ENCODE results near the gene SORBS1.

Gene SORBS1

DNA sequence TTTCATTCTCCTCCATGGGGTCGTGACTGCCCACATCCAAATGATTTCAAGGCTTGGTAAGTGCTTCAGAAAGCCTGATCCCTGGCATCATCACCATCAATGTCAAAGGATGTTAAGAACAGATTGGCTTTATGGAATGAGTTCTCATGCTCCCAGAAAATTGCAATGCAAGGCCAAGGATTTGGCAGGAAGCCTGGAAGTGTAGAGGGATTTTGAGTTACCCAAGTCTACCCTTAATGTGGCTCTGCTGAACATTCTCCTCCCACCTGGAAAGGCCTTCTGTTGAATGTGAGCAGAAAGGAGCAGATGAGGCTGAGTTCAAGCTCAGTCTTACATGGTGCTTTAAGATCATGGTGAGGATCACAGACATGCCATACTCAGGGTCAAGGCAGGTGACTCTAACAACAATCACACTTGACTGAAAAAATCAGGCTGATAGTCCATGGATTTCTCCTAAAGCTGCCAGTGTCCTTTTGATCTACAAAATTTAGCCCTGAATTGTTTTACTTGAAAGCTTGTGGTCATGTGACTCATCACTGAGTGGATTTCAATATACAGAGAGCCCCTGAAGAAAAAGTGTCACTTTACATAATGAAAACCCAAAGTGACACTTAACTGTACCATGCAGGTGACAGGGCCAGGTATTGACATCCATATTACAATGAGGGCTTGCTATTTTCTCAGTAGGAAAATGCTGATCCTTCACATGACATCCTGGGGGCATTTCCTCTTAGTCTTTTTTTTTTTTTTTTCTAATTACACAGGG lies 159.3 kb downstream of the SORBS1 start:
- H3K27ac ChIP-seq, result no peak overlapping the region
- DNase-seq (ENCODE audit: low read depth, low spot score), result no peak

DNA sequence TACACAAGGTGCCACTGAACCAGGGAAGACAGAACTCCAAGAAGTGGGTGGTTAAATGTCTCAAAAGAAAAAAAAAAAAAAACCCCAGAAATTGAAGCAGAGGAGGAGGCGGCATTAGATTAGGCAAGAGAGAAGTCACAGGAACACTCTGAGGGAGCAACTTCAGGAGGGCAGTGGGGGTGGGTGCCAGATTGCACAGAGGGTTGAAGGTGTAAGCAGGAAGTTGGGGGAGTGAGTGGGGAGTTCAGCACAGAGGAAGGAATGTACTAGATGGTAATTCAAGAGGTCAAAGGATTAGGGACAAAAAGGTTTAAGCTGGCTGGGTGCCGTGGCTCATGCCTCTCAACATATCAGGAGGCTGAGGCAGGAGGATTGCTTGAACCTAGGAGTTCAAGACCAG lies 160.4 kb downstream of the SORBS1 start:
- no peak for DNase-seq (ENCODE audit: low read depth, low spot score)

DNA sequence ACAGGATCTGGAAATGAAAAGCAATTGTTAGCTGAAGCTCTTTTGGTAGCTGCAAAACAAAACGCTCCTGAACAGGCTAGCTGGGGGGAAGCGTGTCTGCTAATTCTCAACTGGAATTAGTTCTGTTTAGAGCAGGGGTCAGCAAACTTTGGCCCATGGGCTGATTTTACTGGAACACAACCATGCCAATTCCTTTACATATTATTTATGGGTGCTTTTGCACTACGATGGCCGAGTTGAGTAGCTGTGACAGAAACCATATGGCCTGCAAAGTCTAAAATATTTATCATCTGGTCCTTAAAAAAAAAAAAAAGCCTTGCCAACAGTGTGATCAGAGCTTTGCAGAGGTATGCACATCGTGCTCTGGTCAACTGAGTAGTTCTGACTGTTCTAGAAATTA lies 162.0 kb downstream of the SORBS1 start:
- no peak overlapping the region for H3K27ac ChIP-seq
- DNase-seq (ENCODE audit: low read depth, low spot score), result no peak

More for the DNA sequence above, 160.4 kb downstream of the SORBS1 start:
- H3K27ac ChIP-seq, result no peak overlapping the region

DNA sequence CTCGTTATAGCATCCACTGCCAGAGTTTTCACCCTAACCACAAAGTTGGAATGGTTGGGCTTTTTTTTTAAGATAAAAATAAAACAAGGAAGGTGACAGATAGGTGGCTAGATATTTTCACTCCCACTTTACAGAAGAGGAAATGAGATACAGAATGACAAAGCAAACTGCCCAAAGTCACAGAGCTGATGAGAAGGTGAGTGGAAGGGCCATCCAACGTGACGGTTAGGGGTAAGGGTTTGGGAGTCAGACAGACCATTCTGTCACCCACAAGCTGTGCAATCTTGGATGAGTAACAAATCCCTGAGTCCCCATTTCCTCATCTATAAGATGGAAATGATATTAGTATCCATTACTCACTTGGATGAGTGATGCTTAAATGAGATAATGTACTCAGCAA lies 163.4 kb downstream of the SORBS1 start:
- DNase-seq (ENCODE audit: low read depth, low spot score), result no peak
- no peak overlapping the region for H3K27ac ChIP-seq

DNA sequence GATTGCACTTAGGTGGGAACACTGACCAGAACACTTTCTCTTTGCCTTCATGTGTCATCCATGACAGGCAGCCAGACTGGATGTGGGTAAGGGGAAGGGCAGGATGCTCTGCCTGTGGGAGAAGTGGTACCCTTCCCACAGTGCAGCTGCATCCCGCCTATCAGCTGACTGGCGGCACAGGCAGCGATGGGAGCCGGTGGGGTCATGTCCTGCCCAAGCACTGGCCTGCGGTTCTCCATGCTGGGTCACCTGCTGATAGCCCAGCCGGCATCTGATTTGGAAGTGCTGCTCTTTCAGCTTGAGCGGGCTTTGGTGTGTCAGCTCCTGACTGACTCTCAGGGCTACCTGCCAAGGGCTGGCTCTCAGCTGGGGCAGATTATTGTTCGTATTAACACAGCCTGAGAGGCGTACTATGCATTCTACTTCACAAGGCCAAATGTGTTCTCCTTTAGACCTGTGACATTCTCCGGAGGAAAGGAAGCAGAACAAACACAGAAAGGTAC lies 165.2 kb downstream of the SORBS1 start:
- DNase-seq (ENCODE audit: low read depth, low spot score), result no peak
- no peak overlapping the region for H3K27ac ChIP-seq

DNA sequence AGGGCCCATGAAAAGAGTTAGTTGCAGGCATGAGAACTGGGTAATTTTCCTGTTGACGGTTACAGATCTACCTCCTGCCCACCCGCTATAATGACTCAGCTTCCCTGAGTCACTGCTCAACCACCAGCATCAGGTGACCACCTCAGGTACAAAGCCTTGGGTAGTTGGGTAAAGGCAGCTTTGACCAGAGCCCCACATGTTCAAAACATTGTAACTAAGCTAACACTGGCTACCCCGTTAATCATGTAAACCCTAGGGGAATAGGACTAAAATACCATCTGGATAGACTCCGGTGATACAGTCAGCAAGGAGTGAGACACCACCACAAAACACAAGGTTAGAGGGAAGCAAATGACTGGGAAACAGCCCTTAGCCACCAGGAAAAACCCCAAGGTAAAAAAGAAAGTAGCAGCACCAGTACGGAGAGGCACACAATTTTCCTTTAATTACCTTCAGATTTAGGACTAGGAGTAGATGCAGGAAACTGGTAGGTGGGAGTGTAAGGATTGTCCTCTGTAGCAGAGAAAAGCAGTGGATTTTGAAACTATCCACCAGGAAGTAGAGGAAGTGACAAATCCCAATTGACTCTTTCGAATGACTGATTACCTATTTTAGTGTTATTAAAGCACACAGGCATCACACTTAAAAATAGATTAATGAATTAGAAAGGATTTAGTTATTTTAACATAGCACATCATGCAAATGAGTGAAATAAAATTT lies 166.8 kb downstream of the SORBS1 start:
- H3K27ac ChIP-seq, result peak overlapping the region; percentile 86

DNA sequence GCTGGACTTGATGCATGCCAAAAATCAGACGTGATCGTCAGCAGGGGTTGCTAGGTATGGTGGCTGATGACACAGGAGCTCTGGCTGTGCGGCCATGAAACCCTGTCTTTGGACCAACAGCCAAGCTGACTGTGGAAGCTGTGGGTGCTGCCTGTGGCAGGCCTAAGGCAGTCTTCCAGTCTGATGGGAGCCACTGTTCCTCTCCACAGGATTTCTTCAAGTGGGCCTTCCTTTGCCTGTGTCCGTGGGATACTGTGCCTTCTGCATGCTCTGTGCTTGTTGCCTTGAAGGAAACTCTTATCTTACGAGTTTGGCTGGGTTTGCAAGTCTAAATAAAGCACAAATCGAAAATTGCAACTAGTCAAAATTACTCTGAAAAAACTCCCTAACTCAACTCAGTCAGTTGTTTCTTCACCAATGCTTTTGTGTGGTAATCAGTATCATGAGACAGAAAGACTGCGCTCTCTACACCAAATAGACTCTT lies 168.4 kb downstream of the SORBS1 start:
- no peak overlapping the region for H3K27ac ChIP-seq
- DNase-seq (ENCODE audit: low read depth, low spot score), result no peak

More for the DNA sequence above, 166.8 kb downstream of the SORBS1 start:
- DNase-seq (ENCODE audit: low read depth, low spot score), result peak; percentile 75

DNA sequence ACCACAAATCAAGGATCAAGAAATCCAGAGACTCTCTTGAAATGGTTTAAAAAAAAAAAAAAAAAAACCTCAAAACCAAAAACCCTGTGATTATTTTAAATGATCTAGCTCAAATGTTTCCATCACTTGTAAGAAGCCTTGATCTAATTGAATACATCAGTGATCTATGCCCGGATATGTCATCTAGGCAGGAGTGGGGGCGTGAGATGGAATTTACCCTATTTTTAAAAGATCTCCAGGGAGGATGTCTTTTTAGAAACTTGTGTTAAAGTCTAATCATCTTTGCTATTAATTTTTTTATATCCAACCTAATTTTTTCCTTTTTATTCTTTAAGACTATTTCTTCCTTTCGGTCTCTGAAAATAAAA lies 169.0 kb downstream of the SORBS1 start:
- no peak overlapping the region for H3K27ac ChIP-seq
- no peak for DNase-seq (ENCODE audit: low read depth, low spot score)

DNA sequence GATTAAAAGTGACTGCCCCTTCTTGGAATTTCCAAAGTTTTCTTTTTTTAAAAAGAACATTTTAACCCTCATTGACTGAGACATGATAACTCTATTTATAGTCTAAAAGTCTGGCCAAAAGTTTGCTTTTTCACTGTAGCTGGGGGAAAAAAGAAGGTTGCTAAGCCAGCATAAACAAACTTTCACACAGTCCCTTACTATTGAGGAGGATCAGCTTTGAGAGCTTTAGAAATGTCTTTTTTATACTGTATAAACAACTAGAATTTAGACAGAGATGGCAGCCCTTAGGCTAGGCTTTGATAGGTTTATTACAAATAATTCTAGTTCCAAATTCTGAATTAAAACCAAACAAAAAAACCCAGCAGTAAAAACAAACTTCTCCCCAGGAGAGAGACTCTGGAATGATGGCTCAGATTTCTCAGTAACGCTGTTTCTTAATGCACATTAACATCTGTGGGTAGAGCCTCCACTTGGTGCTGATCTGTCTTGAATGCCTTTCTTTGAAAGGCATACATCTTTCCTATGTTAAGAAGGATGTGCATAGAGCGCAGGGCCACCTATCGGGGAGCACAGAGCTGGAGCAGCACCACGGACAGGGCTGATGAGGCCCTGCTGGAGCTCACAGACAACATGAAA lies 169.5 kb downstream of the SORBS1 start:
- H3K27ac ChIP-seq, result no peak overlapping the region
- DNase-seq (ENCODE audit: low read depth, low spot score), result no peak

DNA sequence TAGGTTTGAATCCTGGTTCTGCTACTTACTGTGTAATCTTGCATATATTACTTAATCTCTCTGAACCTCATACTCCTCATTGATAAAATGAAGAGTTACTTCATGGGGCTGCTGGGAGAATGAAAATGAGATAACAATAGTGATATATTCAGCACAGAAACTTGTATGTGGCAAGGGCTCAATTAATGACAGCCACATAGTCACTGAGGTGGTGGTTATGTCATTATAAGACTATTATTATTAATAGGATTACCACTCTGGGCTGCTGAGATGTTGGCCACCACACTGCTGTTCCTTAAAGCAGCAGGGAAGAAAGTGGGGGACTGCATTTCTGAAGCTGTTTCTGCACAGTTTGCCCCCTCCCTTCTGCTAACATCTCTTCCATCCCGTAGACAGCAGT lies 170.0 kb downstream of the SORBS1 start:
- H3K27ac ChIP-seq, result no peak overlapping the region
- no peak for DNase-seq (ENCODE audit: low read depth, low spot score)

DNA sequence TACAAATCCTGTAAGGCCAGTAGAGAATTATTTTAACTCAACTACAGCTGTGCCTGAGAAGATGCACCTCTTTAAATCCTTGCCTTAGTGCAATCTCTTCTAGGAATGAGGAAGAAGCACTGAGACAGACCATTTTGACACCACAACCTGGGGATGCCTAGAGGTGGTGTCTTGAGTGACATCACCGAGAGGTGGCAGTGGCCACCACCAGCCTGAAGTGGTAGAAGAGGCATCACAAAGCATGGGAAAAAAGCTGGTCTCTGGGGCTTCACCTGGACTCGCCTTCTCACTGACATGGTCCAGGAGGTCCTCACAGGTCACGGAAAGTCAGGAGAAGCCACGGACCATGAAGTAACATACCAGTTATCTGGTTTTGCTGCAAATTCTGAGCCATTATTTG lies 171.2 kb downstream of the SORBS1 start:
- H3K27ac ChIP-seq, result no peak overlapping the region
- no peak for DNase-seq (ENCODE audit: low read depth, low spot score)

DNA sequence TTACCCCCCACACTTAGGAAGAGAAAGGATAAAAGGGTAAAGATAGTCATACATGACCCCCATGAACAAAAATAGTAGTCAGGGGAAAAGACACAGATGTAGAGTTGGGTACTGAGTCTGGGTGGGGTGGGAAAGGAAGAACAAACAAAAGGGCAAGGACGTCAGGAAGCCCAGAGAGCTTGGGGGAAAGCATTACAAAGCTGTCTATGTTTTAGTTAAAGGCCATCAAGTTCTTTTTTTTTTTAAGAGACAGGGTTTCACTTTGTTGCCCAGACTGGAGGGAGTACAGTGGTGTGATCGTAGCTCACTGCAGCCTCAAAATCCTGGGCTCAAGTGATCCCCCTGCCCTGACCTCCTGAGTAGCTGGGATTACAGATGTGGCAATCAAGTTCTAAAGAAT lies 172.0 kb downstream of the SORBS1 start:
- H3K27ac ChIP-seq, result no peak overlapping the region

DNA sequence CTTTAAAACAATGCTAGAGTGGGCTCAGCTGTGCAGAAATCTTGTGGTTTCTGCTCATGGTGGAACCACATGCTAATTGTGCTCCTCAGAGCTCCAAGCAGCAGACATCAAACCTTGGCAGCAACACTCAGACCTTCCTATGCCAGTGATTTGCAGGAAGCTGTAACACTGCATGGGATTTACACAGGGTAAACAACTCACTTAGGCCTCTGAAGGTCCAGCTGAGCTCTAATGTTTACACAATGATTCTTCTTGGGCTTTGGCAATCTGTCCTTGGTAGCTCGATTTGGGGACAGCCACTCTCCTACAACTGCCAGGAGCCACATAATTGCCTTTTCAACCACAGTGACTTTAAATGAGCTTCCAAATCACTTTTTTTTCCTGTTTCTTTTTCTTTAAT lies 172.6 kb downstream of the SORBS1 start:
- H3K27ac ChIP-seq, result no peak overlapping the region
- no peak for DNase-seq (ENCODE audit: low read depth, low spot score)

More for the DNA sequence above, 172.0 kb downstream of the SORBS1 start:
- no peak for DNase-seq (ENCODE audit: low read depth, low spot score)

DNA sequence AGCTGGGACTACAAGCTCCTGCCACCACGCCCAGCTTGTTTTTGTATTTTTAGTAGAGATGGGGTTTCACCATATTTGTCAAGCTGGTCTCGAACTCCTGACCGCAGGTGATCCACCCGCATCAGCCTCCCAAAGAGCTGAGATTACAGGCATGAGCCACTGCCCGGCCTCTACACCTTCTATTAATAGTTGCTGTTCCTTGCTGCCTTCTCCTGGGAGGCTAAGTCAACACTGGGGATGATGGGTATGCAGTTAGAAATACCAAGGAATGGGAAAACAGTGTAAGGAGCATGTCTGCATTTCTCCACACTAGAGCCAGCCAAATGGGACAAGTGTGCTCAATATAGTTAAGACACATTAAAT lies 173.1 kb downstream of the SORBS1 start:
- no peak for DNase-seq (ENCODE audit: low read depth, low spot score)
- H3K27ac ChIP-seq, result no peak overlapping the region

DNA sequence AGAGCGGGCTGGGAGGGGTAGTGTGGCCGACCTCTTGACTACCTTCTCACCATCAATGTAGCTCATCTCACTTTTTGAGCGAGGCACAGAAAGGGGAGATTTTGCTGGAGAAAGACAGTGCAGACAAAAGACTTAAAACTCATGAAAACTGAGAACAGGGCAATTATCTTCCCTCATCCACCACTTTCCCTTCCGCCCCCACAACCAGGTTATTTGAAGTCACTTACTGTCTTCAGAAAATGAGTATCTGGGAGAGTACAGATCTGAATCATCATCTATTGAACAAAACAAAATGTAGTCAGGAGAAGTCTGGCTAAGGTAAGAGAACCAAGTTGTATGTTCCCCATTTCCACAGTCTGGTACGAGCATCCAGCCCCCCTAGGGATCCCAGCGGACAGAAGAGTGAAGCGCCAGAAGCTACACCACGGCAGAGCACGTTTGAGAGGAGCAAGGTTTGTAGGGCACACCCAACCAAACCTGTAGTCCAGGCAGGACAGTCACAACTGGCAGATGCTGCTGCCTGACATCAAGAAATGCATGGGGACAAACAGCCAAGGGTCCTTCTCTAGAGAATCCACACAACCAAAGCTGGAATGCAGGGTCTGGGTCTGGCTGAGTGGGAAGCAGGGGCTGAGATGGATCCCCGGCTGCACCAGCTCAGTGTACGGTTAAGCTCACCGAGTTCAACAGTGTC lies 177.0 kb downstream of the SORBS1 start:
- no peak overlapping the region for H3K27ac ChIP-seq
- DNase-seq (ENCODE audit: low read depth, low spot score), result no peak

DNA sequence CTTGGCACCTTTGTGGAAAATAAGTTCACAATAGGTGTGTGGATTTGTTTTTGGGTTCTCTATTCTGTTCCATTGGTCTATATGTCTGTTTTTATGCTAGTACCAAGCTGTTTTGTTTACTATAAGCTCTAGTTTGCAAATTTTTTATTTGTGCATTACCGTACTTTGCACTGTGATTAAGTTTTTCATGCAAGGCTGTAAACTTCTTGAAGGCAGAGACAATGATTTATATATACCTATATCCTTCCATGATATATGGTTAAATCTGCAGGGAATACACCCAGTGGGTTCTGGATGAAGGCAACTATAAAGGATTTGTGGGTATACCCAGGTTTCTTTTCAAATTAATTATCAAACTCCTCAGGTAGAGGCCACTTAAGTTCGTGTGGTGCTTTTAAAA lies 178.6 kb downstream of the SORBS1 start:
- DNase-seq (ENCODE audit: low read depth, low spot score), result no peak
- H3K27ac ChIP-seq, result no peak overlapping the region

DNA sequence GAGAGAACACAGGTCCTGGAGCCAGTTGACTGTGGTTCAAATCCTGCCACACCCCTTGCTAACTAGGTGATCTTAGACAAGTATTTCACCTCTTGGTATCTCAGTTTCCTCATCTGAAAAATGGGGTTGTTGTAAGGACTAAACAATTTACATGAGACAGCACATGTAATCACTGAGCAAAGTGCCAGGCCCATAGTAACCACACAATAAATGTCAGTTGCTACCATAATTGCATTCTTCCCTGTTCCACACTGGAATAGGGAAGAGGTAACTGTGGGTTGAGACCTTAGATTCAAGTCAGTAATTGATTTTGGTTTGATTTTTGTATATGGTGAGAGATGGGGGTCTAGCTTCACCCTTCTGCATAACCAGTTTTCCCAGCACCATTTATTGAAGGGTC lies 179.0 kb downstream of the SORBS1 start:
- H3K27ac ChIP-seq, result no peak overlapping the region
- no peak for DNase-seq (ENCODE audit: low read depth, low spot score)

DNA sequence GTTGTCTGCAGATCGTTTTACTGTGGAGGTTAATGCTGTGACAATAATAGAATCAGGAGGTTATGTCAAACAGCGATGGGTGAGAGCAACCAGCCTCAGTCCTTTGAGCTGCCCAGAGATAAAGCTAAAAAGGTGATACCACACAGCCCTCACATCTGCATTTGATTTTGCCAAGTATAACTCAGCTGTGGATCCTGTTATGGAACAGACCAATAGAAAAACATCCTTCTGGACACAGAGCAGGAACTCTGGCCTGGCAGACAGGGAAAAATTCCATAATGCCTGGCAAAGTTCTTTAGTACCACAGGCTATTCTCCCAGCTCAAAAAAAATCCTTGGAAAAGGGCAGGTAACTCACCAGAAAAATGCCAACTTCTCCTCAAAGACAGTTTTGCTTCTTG lies 183.2 kb downstream of the SORBS1 start:
- no peak for DNase-seq (ENCODE audit: low read depth, low spot score)
- H3K27ac ChIP-seq, result no peak overlapping the region

DNA sequence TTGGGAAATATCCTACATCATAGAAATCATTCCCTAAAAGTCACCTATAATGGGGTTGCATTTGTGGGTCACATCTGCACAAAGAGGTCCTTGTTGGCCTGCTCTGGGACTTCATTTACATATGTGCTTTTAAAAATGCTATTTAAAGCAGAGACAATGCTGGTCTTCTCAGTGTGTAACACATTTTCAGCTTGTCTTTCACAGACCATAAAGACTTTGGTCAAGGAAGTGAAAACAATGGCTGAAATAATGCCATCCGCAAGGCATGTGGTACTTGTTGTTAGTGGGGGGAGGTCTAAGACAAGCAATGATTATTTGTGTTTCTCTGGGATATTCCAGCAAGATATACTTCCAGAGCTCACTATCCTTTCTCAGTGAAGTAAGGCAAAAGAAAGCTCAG lies 185.8 kb downstream of the SORBS1 start:
- H3K27ac ChIP-seq, result no peak overlapping the region

DNA sequence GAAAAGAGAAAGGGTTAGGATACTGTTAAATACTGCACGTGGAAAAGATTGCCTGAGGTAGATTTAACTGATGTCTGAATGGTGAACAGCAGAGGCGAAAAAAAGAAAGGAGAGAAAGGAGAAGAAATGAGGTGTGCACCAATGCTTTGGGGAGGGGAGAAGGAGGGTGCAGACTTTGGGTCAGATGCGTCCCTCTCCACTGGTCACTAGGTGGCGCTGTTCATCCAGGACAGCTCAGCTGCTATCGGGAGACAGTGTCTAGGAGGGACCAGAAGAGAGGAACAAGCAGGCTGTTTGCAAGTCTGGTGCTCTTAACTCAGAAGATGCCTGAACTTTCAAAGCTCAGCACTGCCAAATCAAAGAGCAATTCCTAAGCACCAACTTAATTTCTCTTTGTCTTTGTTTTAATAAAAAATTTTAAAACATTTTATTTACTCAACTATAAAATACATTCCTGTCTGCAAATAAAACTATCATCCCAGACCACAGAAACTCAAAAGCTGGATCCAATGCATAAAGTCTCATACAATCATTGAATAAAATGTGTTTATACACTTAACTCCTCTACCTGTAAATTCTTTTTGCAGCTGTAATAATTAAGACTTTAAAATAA lies 186.5 kb downstream of the SORBS1 start:
- peak; percentile 26 for DNase-seq (ENCODE audit: low read depth, low spot score)
- no peak overlapping the region for H3K27ac ChIP-seq

More for the DNA sequence above, 185.8 kb downstream of the SORBS1 start:
- DNase-seq (ENCODE audit: low read depth, low spot score), result no peak
